GM10248 (cell line): ENCODE data around the gene PRDM9.

Experiments
- CTCF ChIA-PET: fragments of 300-600 bp; sonication (Branson Sonifier 250); formaldehyde crosslinking; extraction: SDS; loops from one replicate; lab custom pipeline; 2021; ENCODE audit warnings: antibody characterized with exemption; lab: Yijun Ruan, JAX
- POLR2A ChIA-PET: fragments of 350-650 bp; sonication (Branson Sonifier 250); formaldehyde crosslinking; extraction: SDS; loops from one replicate; lab custom pipeline; 2020; ENCODE audit warnings: antibody characterized with exemption; lab: Yijun Ruan, JAX
- DNase-seq: peaks from one replicate; pipeline ENCODE4 v3.0.0; 2012; ENCODE audit errors: extremely low spot score
- TF ChIP-seq, protein P1 (sequence below): IDR thresholded peaks from 2 replicates; pipeline ENCODE4 v1.5.1; 2012; ENCODE audit warnings: mild to moderate bottlenecking, low read depth; ENCODE audit errors: extremely low read depth, missing control alignments, control extremely low read depth

PRDM9 gene

DNA sequence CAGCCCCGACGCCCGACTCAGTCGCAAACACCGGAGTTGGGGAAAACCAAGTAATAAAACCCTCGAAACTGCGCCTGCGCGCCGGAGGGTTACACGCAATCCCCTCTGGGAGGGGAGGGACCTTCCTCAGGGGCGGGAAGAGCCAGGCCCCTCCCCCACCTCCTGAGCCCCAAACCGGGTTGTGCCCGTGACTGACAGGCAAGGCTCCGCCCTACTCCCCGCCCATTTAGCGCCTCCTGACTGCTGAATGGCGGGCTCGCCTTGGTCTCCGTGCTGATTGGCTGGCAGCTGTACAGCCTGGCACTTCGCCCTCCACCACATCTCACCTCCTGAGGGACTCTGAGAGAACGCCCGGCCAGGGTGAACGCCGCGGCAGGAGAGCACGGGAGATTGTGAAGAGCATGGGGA is at the start of gene PRDM9:
PRDM9 (plus strand) TSS at position 332 of the 408 bp plus-strand sequence. CDS start 1,425 bp downstream, outside the sequence.
- ChIA-PET CTCF (no interaction called here), POLR2A (no interaction called here)
- DNase-seq: no peak
- TF ChIP-seq, protein P1, sequence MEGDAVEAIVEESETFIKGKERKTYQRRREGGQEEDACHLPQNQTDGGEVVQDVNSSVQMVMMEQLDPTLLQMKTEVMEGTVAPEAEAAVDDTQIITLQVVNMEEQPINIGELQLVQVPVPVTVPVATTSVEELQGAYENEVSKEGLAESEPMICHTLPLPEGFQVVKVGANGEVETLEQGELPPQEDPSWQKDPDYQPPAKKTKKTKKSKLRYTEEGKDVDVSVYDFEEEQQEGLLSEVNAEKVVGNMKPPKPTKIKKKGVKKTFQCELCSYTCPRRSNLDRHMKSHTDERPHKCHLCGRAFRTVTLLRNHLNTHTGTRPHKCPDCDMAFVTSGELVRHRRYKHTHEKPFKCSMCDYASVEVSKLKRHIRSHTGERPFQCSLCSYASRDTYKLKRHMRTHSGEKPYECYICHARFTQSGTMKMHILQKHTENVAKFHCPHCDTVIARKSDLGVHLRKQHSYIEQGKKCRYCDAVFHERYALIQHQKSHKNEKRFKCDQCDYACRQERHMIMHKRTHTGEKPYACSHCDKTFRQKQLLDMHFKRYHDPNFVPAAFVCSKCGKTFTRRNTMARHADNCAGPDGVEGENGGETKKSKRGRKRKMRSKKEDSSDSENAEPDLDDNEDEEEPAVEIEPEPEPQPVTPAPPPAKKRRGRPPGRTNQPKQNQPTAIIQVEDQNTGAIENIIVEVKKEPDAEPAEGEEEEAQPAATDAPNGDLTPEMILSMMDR: no peak

DNA sequence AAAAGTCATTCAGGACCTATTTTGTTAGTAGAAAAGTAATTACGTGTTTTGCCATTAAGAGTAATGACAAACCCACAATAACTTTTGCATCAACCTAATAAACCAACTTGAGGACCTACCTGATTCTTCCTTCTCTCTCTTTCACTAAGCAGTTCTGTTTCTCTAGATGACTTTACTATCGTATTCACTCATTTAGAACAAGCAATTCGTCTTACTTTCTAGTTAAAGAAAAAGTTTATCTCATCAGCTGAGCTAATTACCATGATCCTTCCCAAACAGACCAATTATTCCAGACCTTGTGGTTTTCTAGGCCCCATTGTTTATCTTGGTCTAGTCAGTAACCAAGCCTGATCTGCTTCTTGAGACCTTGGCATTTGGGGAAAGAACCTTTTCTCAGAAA is 49.6 kb upstream of the PRDM9 start:
- ChIA-PET POLR2A (no interaction called here), CTCF (interaction anchor here (1.0 kb wide), 1 partner anchor 19 kb away, joined by 3 read pairs; no protein-coding TSS in a partner anchor)
- no peak for DNase-seq
- TF ChIP-seq, protein P1: no peak

DNA sequence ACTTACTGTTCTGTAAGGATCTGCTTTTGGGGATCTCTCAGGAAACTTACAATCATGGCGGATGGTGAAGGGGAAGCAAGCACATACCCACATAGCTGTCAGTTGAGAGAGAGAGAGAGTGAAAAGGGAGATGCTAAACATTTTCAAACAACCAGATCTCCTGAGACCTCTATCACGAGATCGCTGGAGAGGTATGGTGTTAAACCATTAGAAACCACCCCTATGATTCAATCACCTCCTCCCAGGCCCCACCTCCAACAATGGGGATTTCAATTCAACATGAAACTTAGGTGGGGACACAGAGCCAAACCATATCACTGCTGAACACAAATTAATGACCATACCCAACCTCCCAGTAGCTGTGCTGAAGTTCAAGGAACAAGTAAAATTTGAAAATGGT is 48.2 kb upstream of the PRDM9 start:
- POLR2A ChIA-PET: no interaction called here
- CTCF ChIA-PET: no interaction called here
- TF ChIP-seq, protein P1: no peak
- DNase-seq: no peak

DNA sequence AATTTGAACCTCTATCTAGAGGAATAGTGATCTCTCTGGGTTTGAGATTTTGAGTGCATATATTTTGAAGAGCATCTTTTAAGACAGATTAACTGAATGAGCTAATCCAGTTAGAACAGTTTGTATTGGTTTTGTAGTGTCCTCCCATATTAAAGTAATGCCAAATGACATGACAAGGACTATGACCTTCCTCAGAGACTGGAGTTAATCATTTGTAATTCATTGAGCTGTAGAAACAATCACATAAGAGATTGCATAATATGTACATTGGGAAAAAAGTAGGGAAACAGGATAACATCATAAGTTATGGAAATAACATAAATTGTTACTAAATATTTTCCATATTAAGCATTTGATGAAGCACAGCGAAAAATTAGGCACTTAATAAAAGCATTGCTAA is 45.8 kb upstream of the PRDM9 start:
- DNase-seq: no peak
- CTCF ChIA-PET: no interaction called here
- POLR2A ChIA-PET: no interaction called here
- TF ChIP-seq, protein P1: no peak

DNA sequence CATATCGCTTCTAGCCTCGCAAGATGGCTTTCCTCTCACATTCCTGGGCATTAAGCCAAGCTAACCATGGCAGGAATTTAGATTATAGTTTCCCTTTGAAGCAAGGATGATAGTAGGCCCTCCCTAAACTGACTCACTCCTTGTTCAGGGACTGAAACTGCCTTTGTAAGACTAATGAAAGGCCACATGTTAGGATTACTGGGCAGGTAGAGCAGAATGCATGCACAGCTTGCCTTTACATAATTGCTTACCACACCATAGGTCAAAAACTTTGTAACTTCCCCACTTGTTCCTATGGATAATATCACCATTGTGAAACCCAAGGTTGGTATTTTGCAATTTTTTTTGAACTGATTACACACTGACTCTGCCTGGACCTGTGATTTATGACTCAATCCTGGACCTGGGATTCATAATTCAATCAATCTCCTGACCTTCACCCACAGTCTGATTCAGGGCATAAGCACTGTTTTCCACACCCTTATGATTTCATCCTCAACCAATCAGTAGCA is 41.0 kb upstream of the PRDM9 start:
- CTCF ChIA-PET: no interaction called here
- POLR2A ChIA-PET: no interaction called here
- no peak for DNase-seq
- TF ChIP-seq, protein P1: no peak

DNA sequence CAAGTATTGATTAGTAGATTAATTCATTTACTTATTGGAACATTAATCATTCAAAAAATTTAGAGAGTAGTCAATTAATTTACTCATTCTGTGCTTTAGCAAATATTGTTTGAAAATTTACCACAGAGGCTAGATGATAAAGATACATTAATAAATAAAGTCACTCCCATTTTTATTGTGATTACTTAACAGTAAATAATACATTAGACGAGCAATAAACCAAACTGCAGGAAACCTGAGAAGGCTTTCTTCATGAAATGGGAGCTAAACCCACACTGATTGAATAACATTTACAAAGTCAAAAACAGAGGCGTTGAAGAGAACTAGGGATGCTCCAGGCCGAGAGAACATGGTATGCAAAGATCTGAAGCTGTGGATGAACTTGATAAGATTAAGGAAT is 38.8 kb upstream of the PRDM9 start:
- TF ChIP-seq, protein P1: no peak
- no peak for DNase-seq
- ChIA-PET POLR2A (interaction anchor here (0.6 kb wide), 1 partner anchor 299 kb away, joined by 3 read pairs; no protein-coding TSS in a partner anchor), CTCF (no interaction called here)
